ENCODE measurements around the gene UBE2G2.

UBE2G2 gene

GRCh38 chr21:44762221-44763049, 39.2 kb downstream of the UBE2G2 start:
- no peak for DNase-seq

- no peak for DNase-seq
Observed at GRCh38 chr21:44761747-44762208, 39.8 kb downstream of the UBE2G2 start.

- peak in 1 of 2 donors; percentile 10 for DNase-seq
Observed at GRCh38 chr21:44761011-44761729, 40.5 kb downstream of the UBE2G2 start.

GRCh38 chr21:44760376-44760775, 41.2 kb downstream of the UBE2G2 start:
- DNase-seq = no peak

GRCh38 chr21:44759628-44760285, 41.9 kb downstream of the UBE2G2 start:
- no peak for DNase-seq

- DNase-seq = no peak
Observed at GRCh38 chr21:44758781-44759627, 42.6 kb downstream of the UBE2G2 start.

- no peak for DNase-seq
Observed at GRCh38 chr21:44758141-44758561, 43.5 kb downstream of the UBE2G2 start.

- no peak for DNase-seq
Observed at GRCh38 chr21:44757731-44758130, 43.9 kb downstream of the UBE2G2 start.

GRCh38 chr21:44756423-44757185, 45.0 kb downstream of the UBE2G2 start:
- DNase-seq = no peak

GRCh38 chr21:44755227-44755626, 46.4 kb downstream of the UBE2G2 start:
- peak in 1 of 2 donors; percentile 32 for DNase-seq

GRCh38 chr21:44753357-44753756, 48.3 kb downstream of the UBE2G2 start:
- no peak for DNase-seq

GRCh38 chr21:44752671-44753235, 48.9 kb downstream of the UBE2G2 start:
- DNase-seq = no peak

- DNase-seq = no peak
Observed at GRCh38 chr21:44751799-44752636, 49.6 kb downstream of the UBE2G2 start.

- no peak for DNase-seq
Observed at GRCh38 chr21:44751186-44751798, 50.3 kb downstream of the UBE2G2 start.

GRCh38 chr21:44750675-44751025, 51.0 kb downstream of the UBE2G2 start:
- no peak for DNase-seq

- DNase-seq = no peak
Observed at GRCh38 chr21:44749759-44750674, 51.6 kb downstream of the UBE2G2 start.

- DNase-seq = no peak
Observed at GRCh38 chr21:44749116-44749758, 52.4 kb downstream of the UBE2G2 start.

- DNase-seq = no peak
Observed at GRCh38 chr21:44748621-44749020, 53.0 kb downstream of the UBE2G2 start.

Measured in stimulated activated CD4-positive, alpha-beta T cell treated with anti-CD3 and anti-CD28 coated beads, Interleukin-2, amount 100 ng/mL, for 48 hours (primary cell).